KMS-11 (cell line): ENCODE results near the gene FAM3B.

Experiments used
- H2AFZ ChIP-seq: fragments of 200-600 bp; sonication (generic); 2 replicates; pipeline ENCODE4 v1.6.1; 2016; ENCODE audit warnings: antibody characterized with exemption, mixed run types, low read depth
- H3K27ac ChIP-seq: fragments of 200-600 bp; sonication (generic); 2 replicates; pipeline ENCODE4 v1.6.1; 2016; ENCODE audit warnings: mild to moderate bottlenecking, mixed run types
- H3K27me3 ChIP-seq: fragments of 200-600 bp; sonication (generic); 2 replicates; pipeline ENCODE4 v1.6.1; 2017; ENCODE audit warnings: mild to moderate bottlenecking, low read depth, mixed run types, moderate library complexity; ENCODE audit not compliant: insufficient read depth
- H3K36me3 ChIP-seq: fragments of 200-600 bp; sonication (generic); 2 replicates; pipeline ENCODE4 v1.6.1; 2017; ENCODE audit warnings: mild to moderate bottlenecking, mixed run types; ENCODE audit not compliant: insufficient read depth
- H3K4me1 ChIP-seq: fragments of 200-600 bp; sonication (generic); 2 replicates; pipeline ENCODE4 v1.6.1; 2016; ENCODE audit warnings: mild to moderate bottlenecking, low read depth, mixed run types; ENCODE audit not compliant: poor library complexity, severe bottlenecking
- H3K4me2 ChIP-seq: fragments of 200-600 bp; sonication (generic); 2 replicates; pipeline ENCODE4 v1.7.0; 2016; ENCODE audit warnings: mild to moderate bottlenecking, mixed run types
- H3K4me3 ChIP-seq: fragments of 200-600 bp; sonication (generic); IDR thresholded peaks from 2 replicates; pipeline ENCODE4 v1.6.1; 2017; ENCODE audit warnings: low read depth, low read length, mixed read lengths; ENCODE audit not compliant: insufficient read depth
- H3K79me2 ChIP-seq: fragments of 200-600 bp; sonication (generic); 2 replicates; pipeline ENCODE4 v1.6.1; 2016; ENCODE audit warnings: low read depth, mixed run types; ENCODE audit not compliant: insufficient read depth
- H3K9ac ChIP-seq: fragments of 200-600 bp; sonication (generic); 2 replicates; pipeline ENCODE4 v1.6.1; 2016; ENCODE audit warnings: mild to moderate bottlenecking, mixed run types
- H4K20me1 ChIP-seq: fragments of 200-600 bp; sonication (generic); 2 replicates; pipeline ENCODE4 v1.6.1; 2016; ENCODE audit warnings: mild to moderate bottlenecking, mixed run types; ENCODE audit not compliant: insufficient read depth
- TF ChIP-seq, protein P1 (sequence below): fragments of 200-600 bp; sonication (generic); conservative IDR thresholded peaks from 2 replicates; pipeline ENCODE4 v1.6.1; 2017; ENCODE audit warnings: low read depth, mild to moderate bottlenecking, antibody characterized with exemption, low read length, moderate library complexity, mixed read lengths

FAM3B gene

DNA sequence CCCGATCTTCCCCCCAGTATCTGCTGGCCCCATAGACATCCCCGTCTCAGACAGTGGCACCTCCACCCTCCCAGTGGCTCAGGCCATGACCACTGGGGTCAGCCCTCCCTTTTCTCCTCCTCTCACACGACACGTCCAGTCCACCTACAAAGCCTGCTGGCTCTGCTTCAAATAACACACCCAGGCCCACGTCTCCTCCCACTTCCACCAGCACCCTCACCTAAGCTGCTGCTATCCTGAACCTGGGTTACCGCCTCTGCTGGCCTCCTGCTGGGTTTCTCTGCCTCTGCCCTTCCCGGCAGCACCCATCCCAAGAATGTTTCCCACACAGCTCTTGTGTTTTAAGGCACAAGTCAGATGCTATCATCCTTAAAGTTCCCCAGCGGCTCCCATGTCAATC is 71.2 kb downstream of the FAM3B start:
- Histone ChIP-seq H2AFZ (no peak overlapping the region), H3K36me3 (no peaks in the 10 kb centered on the region), H3K27ac (no peak overlapping the region), H3K79me2 (no peaks in the 10 kb centered on the region), H3K27me3 (no peaks in the 10 kb centered on the region), H4K20me1 (no peaks in the 10 kb centered on the region), H3K4me2 (no peak overlapping the region), H3K4me1 (no peaks in the 10 kb centered on the region), H3K4me3 (no peak overlapping the region), H3K9ac (no peak overlapping the region)
- TF ChIP-seq, protein P1, sequence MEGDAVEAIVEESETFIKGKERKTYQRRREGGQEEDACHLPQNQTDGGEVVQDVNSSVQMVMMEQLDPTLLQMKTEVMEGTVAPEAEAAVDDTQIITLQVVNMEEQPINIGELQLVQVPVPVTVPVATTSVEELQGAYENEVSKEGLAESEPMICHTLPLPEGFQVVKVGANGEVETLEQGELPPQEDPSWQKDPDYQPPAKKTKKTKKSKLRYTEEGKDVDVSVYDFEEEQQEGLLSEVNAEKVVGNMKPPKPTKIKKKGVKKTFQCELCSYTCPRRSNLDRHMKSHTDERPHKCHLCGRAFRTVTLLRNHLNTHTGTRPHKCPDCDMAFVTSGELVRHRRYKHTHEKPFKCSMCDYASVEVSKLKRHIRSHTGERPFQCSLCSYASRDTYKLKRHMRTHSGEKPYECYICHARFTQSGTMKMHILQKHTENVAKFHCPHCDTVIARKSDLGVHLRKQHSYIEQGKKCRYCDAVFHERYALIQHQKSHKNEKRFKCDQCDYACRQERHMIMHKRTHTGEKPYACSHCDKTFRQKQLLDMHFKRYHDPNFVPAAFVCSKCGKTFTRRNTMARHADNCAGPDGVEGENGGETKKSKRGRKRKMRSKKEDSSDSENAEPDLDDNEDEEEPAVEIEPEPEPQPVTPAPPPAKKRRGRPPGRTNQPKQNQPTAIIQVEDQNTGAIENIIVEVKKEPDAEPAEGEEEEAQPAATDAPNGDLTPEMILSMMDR = no peak

DNA sequence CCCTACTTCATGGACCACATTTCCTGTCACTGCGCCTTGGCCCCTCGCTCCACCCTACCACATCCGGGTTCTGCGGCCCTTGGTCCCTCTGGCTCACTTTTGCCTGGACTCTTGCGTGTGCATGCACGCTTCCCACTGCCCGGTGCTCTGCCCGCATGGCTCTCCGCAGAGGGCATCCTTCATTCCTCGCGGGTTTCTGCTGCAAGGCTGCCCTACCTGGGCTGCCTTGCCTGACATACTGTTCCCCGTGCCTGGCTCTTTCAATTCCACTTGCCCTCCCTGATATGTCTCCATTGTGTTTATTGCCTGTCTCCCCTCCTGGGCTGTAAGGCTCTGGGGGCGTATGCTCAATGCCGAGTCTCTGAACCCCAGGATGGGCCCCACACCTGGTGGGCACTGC is 71.7 kb downstream of the FAM3B start:
- H3K4me2 ChIP-seq = no peak overlapping the region
- H3K27me3 ChIP-seq = no peaks in the 10 kb centered on the region
- H3K79me2 ChIP-seq = no peaks in the 10 kb centered on the region
- H3K4me3 ChIP-seq = no peak overlapping the region
- H3K36me3 ChIP-seq = no peaks in the 10 kb centered on the region
- H3K27ac ChIP-seq = no peak overlapping the region
- H3K9ac ChIP-seq = no peak overlapping the region
- H2AFZ ChIP-seq = no peak overlapping the region
- TF ChIP-seq, protein P1 = no peak
- H3K4me1 ChIP-seq = no peaks in the 10 kb centered on the region
- H4K20me1 ChIP-seq = no peaks in the 10 kb centered on the region

DNA sequence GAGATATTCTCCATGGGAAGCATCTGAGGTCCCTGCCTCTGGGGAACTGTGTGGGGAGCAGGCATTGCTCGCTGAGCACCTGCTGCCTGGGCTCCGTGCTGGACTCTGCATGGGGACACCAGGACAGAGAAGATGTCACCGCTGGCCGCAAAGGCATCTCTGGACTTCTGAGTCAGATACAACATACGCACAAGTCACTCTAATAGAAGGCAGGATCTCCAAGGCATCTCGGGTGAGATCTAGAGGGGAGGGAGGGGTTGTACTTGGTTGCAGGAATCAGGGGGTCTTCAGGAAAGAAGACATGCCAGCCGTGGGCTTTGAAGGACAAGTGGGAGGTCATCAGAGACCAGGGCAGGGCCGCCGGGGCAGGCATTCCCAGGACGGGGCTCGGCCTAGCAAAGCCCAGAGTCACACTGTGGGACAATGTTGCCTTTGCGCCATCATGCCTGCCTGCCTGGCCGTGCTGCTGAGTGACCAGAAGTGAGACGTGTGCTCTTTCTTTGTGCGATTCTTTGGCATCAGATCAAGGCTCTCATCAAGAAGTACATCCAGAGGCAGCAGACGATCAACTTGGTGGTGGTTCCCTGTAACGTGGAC is 73.5 kb downstream of the FAM3B start:
- H3K9ac ChIP-seq = no peak overlapping the region
- H3K4me3 ChIP-seq = no peak overlapping the region
- H3K27ac ChIP-seq = no peak overlapping the region
- H3K27me3 ChIP-seq = no peaks in the 10 kb centered on the region
- H3K79me2 ChIP-seq = no peaks in the 10 kb centered on the region
- H3K4me2 ChIP-seq = no peak overlapping the region
- no peaks in the 10 kb centered on the region for H4K20me1 ChIP-seq
- TF ChIP-seq, protein P1 = no peak
- H3K4me1 ChIP-seq = no peaks in the 10 kb centered on the region
- H2AFZ ChIP-seq = no peak overlapping the region
- H3K36me3 ChIP-seq = no peaks in the 10 kb centered on the region

DNA sequence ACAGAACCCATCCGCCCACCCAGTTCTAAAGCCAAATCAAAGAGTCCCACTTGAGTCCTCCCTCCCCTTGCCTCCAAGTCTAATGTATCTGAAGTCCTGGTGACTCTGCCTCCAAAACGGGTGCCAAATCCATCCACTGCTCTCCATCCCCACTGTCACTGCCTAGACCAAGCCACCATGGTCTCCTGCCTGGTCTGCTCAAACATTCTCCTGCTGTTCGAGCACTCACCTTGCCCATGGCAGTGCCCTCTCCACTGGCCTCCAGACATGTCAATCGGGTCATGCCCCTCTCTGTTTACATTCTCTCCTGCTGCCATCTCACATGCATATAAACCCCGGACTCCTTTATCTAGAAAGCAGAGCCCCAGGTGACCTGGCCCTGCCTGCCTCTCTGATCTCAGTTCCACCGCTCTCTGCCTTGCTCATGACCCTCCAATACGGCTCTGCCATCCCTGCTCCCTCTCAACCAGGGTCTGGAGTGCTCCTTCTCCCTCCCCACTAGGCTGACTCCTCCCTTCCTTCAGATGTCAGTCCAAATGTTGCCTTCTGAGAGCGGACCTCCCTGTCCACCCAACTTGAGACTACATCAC is 77.4 kb downstream of the FAM3B start:
- Histone ChIP-seq H3K36me3 (no peaks in the 10 kb centered on the region), H3K4me2 (no peak overlapping the region), H3K79me2 (no peaks in the 10 kb centered on the region), H3K4me3 (no peak overlapping the region), H3K9ac (no peak overlapping the region), H3K4me1 (no peaks in the 10 kb centered on the region), H2AFZ (no peak overlapping the region), H4K20me1 (no peaks in the 10 kb centered on the region), H3K27me3 (no peaks in the 10 kb centered on the region; the same call in 1 of the 2 replicates), H3K27ac (no peak overlapping the region)
- TF ChIP-seq, protein P1 = no peak
